H1 (cell line): ENCODE data around the gene YARS1. TPM values are rescaled to one million over a fixed set of nuclear protein-coding genes. Genes with fewer than 3 reads are reported as not detected.

ENCODE experiments used
- CTCF ChIA-PET: fragments of 300-600 bp; sonication (Branson Sonifier 250); formaldehyde crosslinking; loops from one replicate; lab custom pipeline; 2021; ENCODE audit not compliant: partially characterized antibody; lab: Charles Lee
- POLR2A ChIA-PET: fragments of 300-600 bp; sonication (Branson Sonifier 250); formaldehyde crosslinking; loops from one replicate; lab custom pipeline; 2021; ENCODE audit warnings: inconsistent platforms; ENCODE audit not compliant: partially characterized antibody; lab: Charles Lee
- DNase-seq, 2 experiments: peaks; one replicate each; pipeline versions ENCODE4 v3.0.0 to v3.0.0-alpha.2; 2010 to 2022; ENCODE audit warnings: low spot score in 2 of 2, low read depth in 1 of 2, mixed read lengths in 1 of 2
- FAIRE-seq: peaks from 2 replicates; lab custom pipeline; 2011; peaks lifted over from hg19 to GRCh38; lab: Jason Lieb, UNC
- H2AFZ ChIP-seq: 2 replicates; pipeline ENCODE4 v1.8.1; 2012; ENCODE audit warnings: low read length, inconsistent platforms
- H2AK5ac ChIP-seq: 2 replicates; pipeline ENCODE4 v1.6.1; 2013; ENCODE audit warnings: low read depth, low read length
- H2BK120ac ChIP-seq: replicated peaks from 2 replicates; pipeline ENCODE3; 2013; ENCODE audit warnings: low read depth, low read length, inconsistent platforms
- H2BK12ac ChIP-seq: 2 replicates; pipeline ENCODE4 v1.6.1; 2013; ENCODE audit warnings: low read depth, low read length
- H2BK15ac ChIP-seq: 2 replicates; pipeline ENCODE4 v1.6.1; 2013; ENCODE audit warnings: low read length
- H2BK20ac ChIP-seq: 2 replicates; pipeline ENCODE4 v1.6.1; 2013; ENCODE audit warnings: low read length
- H2BK5ac ChIP-seq: 2 replicates; pipeline ENCODE4 v1.6.1; 2013; ENCODE audit warnings: low read depth, low read length
- H3K14ac ChIP-seq: 2 replicates; pipeline ENCODE4 v1.6.1; 2013; ENCODE audit warnings: inconsistent platforms; ENCODE audit not compliant: insufficient read length
- H3K18ac ChIP-seq: 2 replicates; pipeline ENCODE4 v1.6.1; 2013; ENCODE audit warnings: low read length; ENCODE audit errors: extremely low read depth
- H3K23ac ChIP-seq: 2 replicates; pipeline ENCODE4 v1.6.1; 2013; ENCODE audit warnings: inconsistent platforms; ENCODE audit not compliant: insufficient read length
- H3K23me2 ChIP-seq: 2 replicates; pipeline ENCODE4 v1.6.1; 2013; ENCODE audit warnings: low read depth, low read length
- H3K27ac ChIP-seq: 2 replicates; pipeline ENCODE4 v1.6.1; 2011; ENCODE audit warnings: low read depth, low read length, inconsistent platforms
- H3K27me3 ChIP-seq, 4 experiments: replicated peaks in 1 of 4; 1 replicate in 1 of 4; 2 replicates in 3 of 4; pipeline versions ENCODE4 v1.6.1 to v1.8.1; 2011 to 2013; ENCODE audit warnings: low read length in 3 of 4, mild to moderate bottlenecking in 3 of 4, inconsistent platforms in 2 of 4, mixed read lengths in 2 of 4, moderate library complexity in 1 of 4; ENCODE audit not compliant: control insufficient read depth in 3 of 4, insufficient read depth in 3 of 4; ENCODE audit errors: extremely low read depth in 1 of 4
- H3K36me3 ChIP-seq, 4 experiments: 2 replicates each; pipeline versions ENCODE4 v1.6.1 to v1.8.1; 2011 to 2013; ENCODE audit warnings: mild to moderate bottlenecking in 4 of 4, low read length in 3 of 4, moderate library complexity in 2 of 4, control low read depth in 1 of 4, inconsistent platforms in 1 of 4; ENCODE audit not compliant: insufficient read depth in 4 of 4, control insufficient read depth in 2 of 4
- H3K4ac ChIP-seq: replicated peaks from 2 replicates; pipeline ENCODE3; 2013; ENCODE audit warnings: low read length, low read depth, mixed read lengths, inconsistent platforms; ENCODE audit not compliant: insufficient read length
- H3K4me1 ChIP-seq, 4 experiments: replicated peaks in 1 of 4; 1 replicate in 1 of 4; 2 replicates in 3 of 4; pipeline versions ENCODE4 v1.6.1 to v1.8.1; 2011 to 2013; ENCODE audit warnings: low read length in 3 of 4, inconsistent platforms in 2 of 4, mixed read lengths in 1 of 4; ENCODE audit not compliant: insufficient read depth in 4 of 4, control insufficient read depth in 3 of 4
- H3K4me2 ChIP-seq, 2 experiments: 2 replicates each; pipeline versions ENCODE4 v1.6.1 to v1.8.1; 2011 to 2013; ENCODE audit warnings: low read depth in 2 of 2, low read length in 2 of 2, control low read depth in 1 of 2, inconsistent platforms in 1 of 2, mild to moderate bottlenecking in 1 of 2; ENCODE audit not compliant: insufficient read depth in 1 of 2
- H3K4me3 ChIP-seq, 4 experiments: fragments of 200-600, 300-600 bp in 1 of 4; sonication (generic), shearing (Covaris generic), sonication (Bioruptor Twin) in 1 of 4; 2 replicates each; pipeline versions ENCODE4 v1.5.1 to v1.8.1; 2011 to 2016; ENCODE audit warnings: low read length in 4 of 4, low read depth in 3 of 4, control low read depth in 2 of 4, inconsistent platforms in 2 of 4, mild to moderate bottlenecking in 2 of 4, mixed read lengths in 1 of 4, moderate library complexity in 1 of 4; ENCODE audit not compliant: insufficient read depth in 2 of 4; ENCODE audit errors: extremely low read depth in 1 of 4
- H3K56ac ChIP-seq: replicated peaks from 2 replicates; pipeline ENCODE3; 2013; ENCODE audit warnings: low read depth, mild to moderate bottlenecking, mixed read lengths, low read length, inconsistent platforms; ENCODE audit not compliant: insufficient read length
- H3K79me1 ChIP-seq: 2 replicates; pipeline ENCODE4 v1.6.1; 2013; ENCODE audit warnings: low read depth, low read length, control low read depth
- H3K79me2 ChIP-seq, 2 experiments: 2 replicates each; pipeline versions ENCODE4 v1.6.1 to v1.8.1; 2012 to 2013; ENCODE audit warnings: low read length in 2 of 2, mild to moderate bottlenecking in 2 of 2, inconsistent platforms in 1 of 2; ENCODE audit not compliant: insufficient read depth in 2 of 2, control insufficient read depth in 1 of 2
- H3K9ac ChIP-seq, 4 experiments: replicated peaks in 1 of 4; 1 replicate in 1 of 4; 2 replicates in 3 of 4; pipeline versions ENCODE4 v1.6.1 to v1.8.1; 2011 to 2013; ENCODE audit warnings: low read depth in 3 of 4, low read length in 3 of 4, control low read depth in 2 of 4, mild to moderate bottlenecking in 2 of 4, moderate library complexity in 2 of 4, inconsistent platforms in 1 of 4; ENCODE audit errors: extremely low read depth in 1 of 4
- H3K9me3 ChIP-seq, 2 experiments: 2 replicates each; pipeline versions ENCODE4 v1.6.1 to v1.8.1; 2012 to 2013; ENCODE audit warnings: mild to moderate bottlenecking in 2 of 2, moderate library complexity in 2 of 2, control low read depth in 1 of 2, inconsistent platforms in 1 of 2, low read depth in 1 of 2, low read length in 1 of 2, mixed read lengths in 1 of 2; ENCODE audit not compliant: insufficient read depth in 2 of 2
- H4K20me1 ChIP-seq, 2 experiments: replicated peaks in 1 of 2; 2 replicates each; pipeline versions ENCODE3 to v1.8.1; 2011 to 2013; ENCODE audit warnings: inconsistent platforms in 2 of 2, low read length in 2 of 2, mild to moderate bottlenecking in 1 of 2; ENCODE audit not compliant: insufficient read depth in 2 of 2, control insufficient read depth in 1 of 2
- H4K5ac ChIP-seq: 2 replicates; pipeline ENCODE4 v1.6.1; 2013; ENCODE audit warnings: low read length, low read depth, mixed read lengths, inconsistent platforms; ENCODE audit not compliant: insufficient read length
- H4K8ac ChIP-seq: 2 replicates; pipeline ENCODE4 v1.8.0; 2013; ENCODE audit warnings: mild to moderate bottlenecking, moderate library complexity, low read length, inconsistent platforms; ENCODE audit not compliant: insufficient read depth; ENCODE audit errors: extremely low read depth
- H4K91ac ChIP-seq: replicated peaks from 2 replicates; pipeline ENCODE3; 2013; ENCODE audit warnings: low read length, mixed read lengths, inconsistent platforms; ENCODE audit not compliant: insufficient read length
- BRCA1 ChIP-seq: IDR thresholded peaks from 2 replicates; pipeline ENCODE4 v1.6.1; 2012; ENCODE audit warnings: low read depth, low read length, improper control_type of control experiment
- CHD1 ChIP-seq: IDR thresholded peaks from 2 replicates; pipeline ENCODE4 v1.6.1; 2012; ENCODE audit warnings: low read depth, low read length, improper control_type of control experiment
- CREB1 ChIP-seq: IDR thresholded peaks from 2 replicates; pipeline ENCODE4 v1.6.1; 2012; ENCODE audit warnings: inconsistent platforms
- JUN ChIP-seq: IDR thresholded peaks from 2 replicates; pipeline ENCODE4 v1.6.1; 2011; ENCODE audit warnings: low read depth, mild to moderate bottlenecking, improper control_type of control experiment, low read length
- POLR2A ChIP-seq, 2 experiments: IDR thresholded peaks; 1 replicate in 1 of 2; 2 replicates in 1 of 2; pipeline ENCODE4 v1.6.1; 2011; ENCODE audit warnings: low read depth in 2 of 2, low read length in 2 of 2, mild to moderate bottlenecking in 2 of 2; ENCODE audit errors: control extremely low read depth in 1 of 2
- POLR2AphosphoS5 ChIP-seq: IDR thresholded peaks from 2 replicates; pipeline ENCODE4 v1.6.1; 2011; ENCODE audit warnings: low read depth, low read length
- SIN3A ChIP-seq, 2 experiments: IDR thresholded peaks in 1 of 2; conservative IDR thresholded peaks in 1 of 2; 2 replicates each; pipeline ENCODE4 v1.6.1; 2011 to 2012; ENCODE audit warnings: low read length in 2 of 2, improper control_type of control experiment in 1 of 2, low read depth in 1 of 2, mild to moderate bottlenecking in 1 of 2
- TCF12 ChIP-seq: IDR thresholded peaks from 2 replicates; pipeline ENCODE4 v1.6.1; 2011; ENCODE audit warnings: low read depth, mild to moderate bottlenecking, low read length
- WGBS, 2 experiments: shearing (Covaris generic) in 1 of 2; methylation state at CpG; one replicate each; pipeline versions ENCODE4 v1.1.6 to v1.1.7; 2013 to 2015; ENCODE audit warnings: low lambda C conversion rate in 2 of 2, mixed read lengths in 2 of 2, inconsistent platforms in 1 of 2, low coverage in 1 of 2, missing lambda C conversion rate in 1 of 2; ENCODE audit not compliant: insufficient replicate concordance in 2 of 2, insufficient coverage in 1 of 2, insufficient read length in 1 of 2; ENCODE audit errors: extremely low coverage in 1 of 2, missing lambda C conversion rate in 1 of 2; 5-methylcytosine and 5-hydroxymethylcytosine counted together
- polyA plus RNA-seq, 7 experiments: library from polyadenylated mRNA; depleted of rRNA in 3 of 7; stranded (reverse) in 5 of 7; unstranded in 2 of 7; fragments of >200 nt in 5 of 7; fragments of 200-250 nt in 2 of 7; gene quantifications; 1 replicate in 5 of 7; 2 replicates in 1 of 7; 4 replicates in 1 of 7; pipeline versions ENCODE4 v1.2.1 to v1.2.3, GENCODE V29; 2011 to 2013; ENCODE audit warnings: missing spikeins in 2 of 7, mixed read lengths in 2 of 7
- total RNA-seq: library from RNA; stranded (reverse); fragmentation: NEBNext Ultra II Directional; extraction: Animal tissue kit (Norgen Biotek cat#: 25700); gene quantifications from 2 replicates; pipeline ENCODE4 v1.2.1, GENCODE V29; 2021
- TF ChIP-seq, protein P1 (sequence below): IDR thresholded peaks from 2 replicates; pipeline ENCODE4 v1.6.1; 2011; ENCODE audit warnings: low read length, improper control_type of control experiment

Gene YARS1
- total and polyA plus RNA-seq, 2 of the 8 experiments (the other 6 are each of a cell fraction or from before 2014, with no cell fraction given) = 47.1 to 226 TPM

GRCh38 chr1:32779242-32779641 is 37.9 kb downstream of the YARS1 start:
- WGBS, 2 experiments = 94% methylated on average over 5 of the region's 5 CpGs; no CpG with 5 or more reads in 1 of the 2 experiments
- H3K27me3 ChIP-seq = no peaks in the 10 kb centered on the region
- H4K8ac ChIP-seq = no peak overlapping the region
- ChIA-PET CTCF (interaction anchor here (1.1 kb wide), 1 partner anchor 63 kb away, joined by 4 read pairs; no protein-coding TSS in a partner anchor), POLR2A (interaction anchor here (1.0 to 1.8 kb wide), 5 partner anchors 13 to 124 kb away, joined by 3 to 5 read pairs (median 4); no protein-coding TSS in a partner anchor)
- H3K79me1 ChIP-seq = no peaks in the 10 kb centered on the region; the same call in 1 of the 2 replicates
- no peak overlapping the region for H2BK12ac ChIP-seq
- H3K14ac ChIP-seq = no peak overlapping the region
- H2BK15ac ChIP-seq = no peak overlapping the region
- no peak for FAIRE-seq
- H2BK120ac ChIP-seq = no peak overlapping the region
- H3K9ac ChIP-seq = no peak overlapping the region
- no peak overlapping the region for H3K4ac ChIP-seq
- H3K56ac ChIP-seq = no peak overlapping the region
- TF ChIP-seq, protein P1, sequence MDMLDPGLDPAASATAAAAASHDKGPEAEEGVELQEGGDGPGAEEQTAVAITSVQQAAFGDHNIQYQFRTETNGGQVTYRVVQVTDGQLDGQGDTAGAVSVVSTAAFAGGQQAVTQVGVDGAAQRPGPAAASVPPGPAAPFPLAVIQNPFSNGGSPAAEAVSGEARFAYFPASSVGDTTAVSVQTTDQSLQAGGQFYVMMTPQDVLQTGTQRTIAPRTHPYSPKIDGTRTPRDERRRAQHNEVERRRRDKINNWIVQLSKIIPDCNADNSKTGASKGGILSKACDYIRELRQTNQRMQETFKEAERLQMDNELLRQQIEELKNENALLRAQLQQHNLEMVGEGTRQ = no peak
- TF ChIP-seq CHD1 (no peak), POLR2AphosphoS5 (peak; percentile 7; the same call in 1 of the 2 replicates), JUN (no peak), POLR2A (IDR thresholded peaks at IDR 0.05; ENCODE audit: control extremely low read depth in 1 of 2, low read depth in 2 of 2, low read length in 2 of 2) (peak in 1 of 2 experiments; percentile 26; a peak in 1 of 3 replicates), CREB1 (no peak), TCF12 (no peak), BRCA1 (no peak), SIN3A (conservative IDR thresholded peaks at IDR 0.05 in 1 of 2, IDR thresholded peaks at IDR 0.05 in 1 of 2; ENCODE audit: low read depth in 1 of 2, low read length in 2 of 2) (no peak)
- H4K20me1 ChIP-seq = peaks cover 9 to 13% of the 10 kb centered on the region in 2 experiments
- no peaks in the 10 kb centered on the region for H3K9me3 ChIP-seq
- H3K4me3 ChIP-seq = no peak overlapping the region
- peaks cover 43 to 92% (median 68%) of the 10 kb centered on the region in 4 experiments for H3K36me3 ChIP-seq
- no peak overlapping the region for H3K27ac ChIP-seq
- H2AFZ ChIP-seq = no peak overlapping the region
- DNase-seq = no peak
- no peak overlapping the region for H4K5ac ChIP-seq
- H3K4me1 ChIP-seq = peaks cover 0 to 5% (median 1%) of the 10 kb centered on the region in 4 experiments; a peak in 1 of 7 replicates
- no peaks in the 10 kb centered on the region for H3K23me2 ChIP-seq
- no peak overlapping the region for H2BK5ac ChIP-seq
- H3K4me2 ChIP-seq = no peak overlapping the region
- no peak overlapping the region for H3K18ac ChIP-seq
- no peak overlapping the region for H4K91ac ChIP-seq
- no peaks in the 10 kb centered on the region for H3K79me2 ChIP-seq
- H2BK20ac ChIP-seq = no peak overlapping the region
- no peak overlapping the region for H2AK5ac ChIP-seq
- H3K23ac ChIP-seq = no peak overlapping the region
